Lower lobe of right lung (tissue), 2 donors: ENCODE data around the gene MRTFB. TPM values are rescaled to one million over a fixed set of nuclear protein-coding genes. Genes with fewer than 3 reads are reported as not detected.

Experiments
- ATAC-seq, 2 donors: fragments of 200-7000 bp; cut with Tn5 transposase; one replicate each; pipeline ENCODE4 v1.9.1; 2020 to 2022; ENCODE audit warnings: mild to moderate bottlenecking in 2 of 2, moderate library complexity in 2 of 2
- DNase-seq: peaks from one replicate; pipeline ENCODE4 v3.0.0-alpha.2; 2020
- H3K27ac ChIP-seq: fragments of 200-600 bp; one replicate; pipeline ENCODE4 v1.8.0; 2022
- H3K27me3 ChIP-seq: fragments of 200-600 bp; one replicate; pipeline ENCODE4 v1.8.0; 2022; ENCODE audit warnings: low read depth
- H3K36me3 ChIP-seq: fragments of 200-600 bp; one replicate; pipeline ENCODE4 v1.8.0; 2022; ENCODE audit warnings: mild to moderate bottlenecking
- H3K4me1 ChIP-seq: fragments of 200-600 bp; one replicate; pipeline ENCODE4 v1.8.0; 2022
- H3K4me3 ChIP-seq: fragments of 200-600 bp; one replicate; pipeline ENCODE4 v1.8.0; 2022; ENCODE audit warnings: mild to moderate bottlenecking
- H3K9me3 ChIP-seq: fragments of 200-600 bp; one replicate; pipeline ENCODE4 v1.8.0; 2022
- intact Hi-C: fragments of 100-400 bp; cut with DNase I; formaldehyde crosslinking; loops from one replicate; pipeline ENCODE4 v1.11.0; 2022
- total RNA-seq: library from RNA; stranded (reverse); fragmentation: NEBNext Ultra II Directional; extraction: Animal tissue kit (Norgen Biotek cat#: 25700); gene quantifications from one replicate; pipeline ENCODE4 v1.2.1, GENCODE V29; 2021
- TF ChIP-seq, protein P1 (sequence below): fragments of 200-600 bp; IDR thresholded peaks from one replicate; pipeline ENCODE4 v1.8.0; 2022; ENCODE audit warnings: antibody characterized with exemption, mild to moderate bottlenecking
- donor health status: DM: no; HTN: yes; CAD: no; lungs with severe emphysema.

MRTFB gene
- total RNA-seq, 1 donor from 2014 or later: 50.8 TPM

DNA sequence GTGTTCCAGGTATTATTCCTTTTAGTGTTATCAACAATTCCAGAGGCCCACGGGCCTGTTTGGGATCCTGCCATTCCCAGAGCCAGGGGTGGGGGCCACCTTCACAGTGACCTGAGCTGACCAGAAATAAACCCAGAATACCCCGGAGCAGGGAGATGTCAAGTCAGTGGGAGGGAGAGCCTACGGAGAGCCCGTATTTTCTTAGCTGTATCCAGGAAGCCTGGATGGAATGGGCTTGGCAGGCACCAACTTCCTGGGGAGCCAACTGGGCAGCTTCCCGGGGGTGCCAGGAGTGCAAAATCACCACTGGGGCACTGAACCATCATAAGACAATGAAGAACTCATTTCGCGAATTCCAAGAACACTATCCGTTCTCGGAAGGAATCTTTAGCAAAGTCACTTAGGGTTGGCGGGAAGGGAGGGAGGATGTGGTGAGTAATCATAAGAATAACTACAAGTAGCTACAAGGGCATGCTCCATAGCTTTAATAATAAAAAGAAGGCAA is 13.2 kb upstream of the MRTFB start:
- H3K27ac ChIP-seq: peak overlapping the region; percentile 67
- TF ChIP-seq, protein P1, sequence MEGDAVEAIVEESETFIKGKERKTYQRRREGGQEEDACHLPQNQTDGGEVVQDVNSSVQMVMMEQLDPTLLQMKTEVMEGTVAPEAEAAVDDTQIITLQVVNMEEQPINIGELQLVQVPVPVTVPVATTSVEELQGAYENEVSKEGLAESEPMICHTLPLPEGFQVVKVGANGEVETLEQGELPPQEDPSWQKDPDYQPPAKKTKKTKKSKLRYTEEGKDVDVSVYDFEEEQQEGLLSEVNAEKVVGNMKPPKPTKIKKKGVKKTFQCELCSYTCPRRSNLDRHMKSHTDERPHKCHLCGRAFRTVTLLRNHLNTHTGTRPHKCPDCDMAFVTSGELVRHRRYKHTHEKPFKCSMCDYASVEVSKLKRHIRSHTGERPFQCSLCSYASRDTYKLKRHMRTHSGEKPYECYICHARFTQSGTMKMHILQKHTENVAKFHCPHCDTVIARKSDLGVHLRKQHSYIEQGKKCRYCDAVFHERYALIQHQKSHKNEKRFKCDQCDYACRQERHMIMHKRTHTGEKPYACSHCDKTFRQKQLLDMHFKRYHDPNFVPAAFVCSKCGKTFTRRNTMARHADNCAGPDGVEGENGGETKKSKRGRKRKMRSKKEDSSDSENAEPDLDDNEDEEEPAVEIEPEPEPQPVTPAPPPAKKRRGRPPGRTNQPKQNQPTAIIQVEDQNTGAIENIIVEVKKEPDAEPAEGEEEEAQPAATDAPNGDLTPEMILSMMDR: no peak
- H3K27me3 ChIP-seq: no peaks in the 10 kb centered on the region
- no peak for DNase-seq
- ATAC-seq: peak; percentile 63 to 65
- no peaks in the 10 kb centered on the region for H3K36me3 ChIP-seq
- no peak overlapping the region for H3K4me3 ChIP-seq
- intact Hi-C loops: no loop called here
- H3K4me1 ChIP-seq: no peaks in the 10 kb centered on the region
- H3K9me3 ChIP-seq: no peaks in the 10 kb centered on the region

DNA sequence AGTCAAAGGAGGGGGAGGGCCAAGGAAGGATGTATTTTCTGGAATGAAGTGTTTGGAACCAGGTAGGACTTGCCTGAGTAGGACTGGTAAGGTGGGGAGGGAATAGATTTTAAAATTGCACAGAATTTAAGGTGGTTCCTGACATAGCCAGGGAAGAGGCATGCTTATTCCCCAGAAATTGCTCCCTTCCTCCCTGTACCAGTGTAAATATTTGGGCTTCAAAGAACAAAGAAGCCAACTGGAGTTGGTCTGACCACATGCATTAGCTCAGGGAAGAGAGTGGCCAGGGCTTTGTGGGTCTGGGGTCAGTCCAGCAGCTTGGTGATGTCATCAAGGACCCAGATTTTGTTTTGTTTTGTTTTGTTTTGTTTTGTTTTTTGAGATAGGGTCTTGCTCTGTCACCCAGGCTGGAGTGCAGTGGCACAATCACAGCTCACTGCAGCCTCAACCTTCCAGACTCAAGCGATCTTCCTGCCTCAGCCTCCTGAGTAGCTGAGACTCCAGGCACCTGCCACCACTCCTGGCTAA is 9.3 kb upstream of the MRTFB start:
- H3K36me3 ChIP-seq: no peaks in the 10 kb centered on the region
- ATAC-seq (no peak), DNase-seq (no peak)
- TF ChIP-seq, protein P1: no peak
- no peaks in the 10 kb centered on the region for H3K4me1 ChIP-seq
- no peak overlapping the region for H3K27ac ChIP-seq
- no peaks in the 10 kb centered on the region for H3K27me3 ChIP-seq
- no peak overlapping the region for H3K4me3 ChIP-seq
- no peaks in the 10 kb centered on the region for H3K9me3 ChIP-seq
- intact Hi-C loops: no loop called here

DNA sequence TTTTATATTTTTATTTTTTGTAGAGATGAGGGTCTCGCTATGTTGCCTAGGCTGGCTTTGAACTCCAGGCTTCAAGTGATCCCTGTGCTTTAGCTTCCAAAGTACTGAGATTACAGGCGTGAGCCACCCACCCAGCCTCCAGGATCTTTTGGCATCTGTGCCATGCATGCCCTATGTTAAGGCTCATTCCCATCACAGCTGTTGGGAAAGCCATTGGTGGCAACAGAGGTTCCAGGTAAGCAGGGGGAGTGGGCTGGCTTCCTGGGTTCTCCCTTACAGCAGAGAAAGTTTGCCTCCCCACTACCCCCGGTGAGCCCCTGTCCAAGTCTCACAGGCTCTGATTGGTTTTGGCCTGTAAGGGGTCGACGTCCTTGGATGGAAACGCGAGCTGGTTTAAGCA is 8.9 kb upstream of the MRTFB start:
- TF ChIP-seq, protein P1: no peak
- DNase-seq (no peak), ATAC-seq (no peak)
- H3K4me1 ChIP-seq: no peaks in the 10 kb centered on the region
- H3K27ac ChIP-seq: no peak overlapping the region
- H3K4me3 ChIP-seq: no peak overlapping the region
- H3K27me3 ChIP-seq: no peaks in the 10 kb centered on the region
- intact Hi-C loops: no loop called here
- no peaks in the 10 kb centered on the region for H3K9me3 ChIP-seq
- H3K36me3 ChIP-seq: no peaks in the 10 kb centered on the region

DNA sequence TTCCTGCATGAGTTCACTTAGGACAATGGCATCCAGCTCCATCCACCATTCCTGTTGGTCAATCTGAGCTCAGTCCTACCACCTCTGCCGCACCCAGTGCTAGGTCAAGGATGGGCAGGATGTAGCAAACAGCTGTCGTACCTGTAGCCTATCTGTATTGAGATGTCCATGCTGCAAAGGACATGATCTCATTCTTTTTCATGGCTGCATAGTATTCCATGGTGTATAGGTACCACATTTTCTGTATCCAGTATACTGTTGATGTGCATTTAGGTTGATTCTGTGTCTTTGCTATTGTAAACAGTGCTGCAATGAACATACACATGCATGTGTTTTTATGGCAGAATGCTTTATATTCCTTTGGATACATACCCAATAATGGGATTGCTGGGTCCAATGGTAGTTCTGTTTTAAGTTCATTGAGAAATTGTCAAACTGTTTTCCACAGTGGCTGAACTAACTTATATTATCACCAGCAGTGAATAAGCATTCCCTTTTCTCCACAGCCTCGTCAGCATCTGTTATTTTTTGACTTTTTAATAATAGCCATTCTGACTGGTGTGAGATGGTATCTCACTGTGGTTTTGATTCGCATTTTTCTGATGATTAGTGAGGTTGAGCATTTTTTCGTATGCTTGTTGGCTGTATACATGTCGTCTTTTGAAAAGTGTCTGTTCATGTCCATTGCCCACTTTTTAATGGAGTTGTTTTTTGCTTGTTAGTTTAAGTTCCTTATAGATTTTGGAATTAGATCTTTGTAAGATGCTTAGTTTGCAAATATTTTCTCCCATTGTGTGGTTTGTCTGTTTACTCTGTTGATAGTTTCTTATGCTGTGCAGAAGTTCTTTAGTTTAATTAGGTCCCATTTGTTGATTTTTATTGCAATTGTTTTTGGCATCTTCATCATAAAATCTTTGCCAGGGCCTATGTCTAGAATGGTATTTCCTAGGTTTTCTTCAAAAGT is 7.2 kb upstream of the MRTFB start:
- H3K27ac ChIP-seq: no peak overlapping the region
- ATAC-seq (no peak), DNase-seq (no peak)
- TF ChIP-seq, protein P1: no peak
- intact Hi-C loops: no loop called here
- H3K27me3 ChIP-seq: no peaks in the 10 kb centered on the region
- H3K9me3 ChIP-seq: no peaks in the 10 kb centered on the region
- H3K4me3 ChIP-seq: no peak overlapping the region
- no peaks in the 10 kb centered on the region for H3K36me3 ChIP-seq
- H3K4me1 ChIP-seq: no peaks in the 10 kb centered on the region

DNA sequence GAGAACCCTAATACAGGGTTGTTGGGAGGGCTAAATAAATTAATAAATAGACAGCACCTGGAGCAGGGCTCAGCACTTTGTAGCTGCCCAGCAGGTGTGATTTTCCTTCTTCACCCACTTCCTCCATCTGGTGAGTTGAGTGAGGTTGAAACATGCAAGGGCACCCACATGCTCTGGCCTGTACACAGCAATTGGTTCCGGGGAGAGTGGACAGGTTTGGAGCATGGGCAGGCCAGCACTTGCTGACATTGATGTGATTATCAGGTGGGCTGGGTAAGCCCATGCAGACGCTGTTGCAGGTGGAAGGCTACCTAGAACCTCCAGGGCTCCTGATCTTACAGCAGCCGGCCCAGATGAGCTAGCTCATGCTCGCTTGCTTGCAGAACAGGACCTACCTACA is 1.3 kb upstream of the MRTFB start:
- Histone ChIP-seq H3K4me1 (peaks cover 14% of the 10 kb centered on the region), H3K36me3 (no peaks in the 10 kb centered on the region), H3K27me3 (no peaks in the 10 kb centered on the region), H3K27ac (no peak overlapping the region), H3K9me3 (no peaks in the 10 kb centered on the region), H3K4me3 (no peak overlapping the region)
- TF ChIP-seq, protein P1: no peak
- DNase-seq: no peak
- intact Hi-C loops: no loop called here
- no peak for ATAC-seq
